Vagina (tissue), 2 donors: Measurements from ENCODE around the gene KIAA1755.
"Not testable (repeated sequence)": the region's sequence is repeated elsewhere in the genome, so short reads cannot be mapped to it uniquely, and the experiment has no call there.

ENCODE experiments used
- CTCF ChIP-seq, 3 experiments: fragments of 450-650 bp in 2 of 3; fragments of 200-600 bp in 1 of 3; sonication (generic) in 1 of 3; IDR thresholded peaks; one replicate each; pipeline ENCODE4 v1.5.1; 2017 to 2019; ENCODE audit warnings: antibody characterized with exemption in 3 of 3, mild to moderate bottlenecking in 2 of 3, moderate library complexity in 2 of 3
- POLR2A ChIP-seq, 2 donors: fragments of 450-650 bp; IDR thresholded peaks; one replicate each; pipeline ENCODE4 v1.6.1; 2017; ENCODE audit warnings: antibody characterized with exemption in 2 of 2, mild to moderate bottlenecking in 2 of 2, moderate library complexity in 2 of 2

GRCh38 chr20:38284066-38284650 lies 23.6 kb upstream of the KIAA1755 start:
- not testable (repeated sequence) for TF ChIP-seq POLR2A, CTCF (IDR thresholded peaks at IDR 0.05)
